Measurements from ENCODE around the gene SUN2. TPM values are rescaled to one million over a fixed set of nuclear protein-coding genes. Genes with fewer than 3 reads are reported as not detected.

Gene SUN2
- total RNA-seq, 1 donor from 2014 or later = 124 TPM

GRCh38 chr22:38694940-38695339 is 60.9 kb downstream of the SUN2 start:
- no peak overlapping the region for H3K4me3 Mint-ChIP-seq (ENCODE audit: unreplicated experiment)
- no peak for DNase-seq (ENCODE audit: low spot score)
- peak overlapping the region; percentile 73 for H3K27ac Mint-ChIP-seq (ENCODE audit: unreplicated experiment)

GRCh38 chr22:38694049-38694448 is 61.7 kb downstream of the SUN2 start:
- DNase-seq (ENCODE audit: low spot score) = no peak
- H3K36me3 Mint-ChIP-seq (ENCODE audit: low read depth) = peaks cover 24% of the 10 kb centered on the region
- H3K4me3 Mint-ChIP-seq (ENCODE audit: unreplicated experiment) = no peak overlapping the region
- H3K27me3 Mint-ChIP-seq (ENCODE audit: low read depth) = no peaks in the 10 kb centered on the region
- H3K9me3 Mint-ChIP-seq (ENCODE audit: low read depth) = no peaks in the 10 kb centered on the region
- no peak for TF ChIP-seq CTCF (IDR thresholded peaks at IDR 0.05)
- H3K4me1 Mint-ChIP-seq (ENCODE audit: low read depth) = peaks cover 64% of the 10 kb centered on the region
- H3K27ac Mint-ChIP-seq (ENCODE audit: unreplicated experiment) = no peak overlapping the region

More at GRCh38 chr22:38694940-38695339, 60.9 kb downstream of the SUN2 start:
- Mint-ChIP-seq H3K4me1 (ENCODE audit: low read depth) (peaks cover 71% of the 10 kb centered on the region), H3K36me3 (ENCODE audit: low read depth) (peaks cover 19% of the 10 kb centered on the region), H3K9me3 (ENCODE audit: low read depth) (no peaks in the 10 kb centered on the region), H3K27me3 (ENCODE audit: low read depth) (no peaks in the 10 kb centered on the region)
- TF ChIP-seq CTCF (IDR thresholded peaks at IDR 0.05) = no peak

- TF ChIP-seq CTCF (IDR thresholded peaks at IDR 0.05) = no peak
- Mint-ChIP-seq H3K4me1 (ENCODE audit: low read depth) (peaks cover 24% of the 10 kb centered on the region), H3K27ac (ENCODE audit: unreplicated experiment) (no peak overlapping the region), H3K4me3 (ENCODE audit: unreplicated experiment) (no peak overlapping the region), H3K27me3 (ENCODE audit: low read depth) (no peaks in the 10 kb centered on the region), H3K36me3 (ENCODE audit: low read depth) (peaks cover 34% of the 10 kb centered on the region), H3K9me3 (ENCODE audit: low read depth) (no peaks in the 10 kb centered on the region)
- DNase-seq (ENCODE audit: low spot score) = no peak
Measured at GRCh38 chr22:38689651-38690050, 66.1 kb downstream of the SUN2 start.

DNA sequence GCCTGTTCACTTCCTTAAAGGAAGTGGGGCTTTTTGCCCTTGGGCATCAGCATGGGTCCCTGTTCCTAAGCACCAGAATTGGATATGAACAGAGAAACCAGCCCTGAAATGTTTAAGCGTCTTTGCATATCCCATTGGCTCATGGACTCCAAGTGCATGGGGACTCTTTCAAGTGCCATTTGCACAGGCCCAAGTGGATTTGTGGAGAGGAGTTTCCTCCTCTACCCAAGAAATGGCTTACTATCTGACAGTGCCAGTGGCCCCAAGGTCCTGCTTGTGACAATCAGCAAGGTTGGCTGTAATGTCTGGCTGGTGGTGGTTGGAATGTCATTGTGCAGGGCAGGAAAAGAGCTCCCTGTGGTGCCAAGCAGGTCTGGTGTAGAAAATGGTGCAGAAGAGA is 70.0 kb downstream of the SUN2 start:
- Mint-ChIP-seq H3K4me1 (ENCODE audit: low read depth) (peaks cover 25% of the 10 kb centered on the region), H3K27ac (ENCODE audit: unreplicated experiment) (no peak overlapping the region), H3K27me3 (ENCODE audit: low read depth) (no peaks in the 10 kb centered on the region), H3K36me3 (ENCODE audit: low read depth) (peaks cover 23% of the 10 kb centered on the region), H3K9me3 (ENCODE audit: low read depth) (no peaks in the 10 kb centered on the region), H3K4me3 (ENCODE audit: unreplicated experiment) (no peak overlapping the region)
- no peak for DNase-seq (ENCODE audit: low spot score)
- no peak for TF ChIP-seq CTCF (IDR thresholded peaks at IDR 0.05)

- peaks cover 21% of the 10 kb centered on the region for H3K36me3 Mint-ChIP-seq (ENCODE audit: low read depth)
- H3K27ac Mint-ChIP-seq (ENCODE audit: unreplicated experiment) = no peak overlapping the region
- H3K27me3 Mint-ChIP-seq (ENCODE audit: low read depth) = no peaks in the 10 kb centered on the region
- H3K9me3 Mint-ChIP-seq (ENCODE audit: low read depth) = no peaks in the 10 kb centered on the region
- no peak for TF ChIP-seq CTCF (IDR thresholded peaks at IDR 0.05)
- DNase-seq (ENCODE audit: low spot score) = no peak
- H3K4me1 Mint-ChIP-seq (ENCODE audit: low read depth) = peaks cover 25% of the 10 kb centered on the region
- no peak overlapping the region for H3K4me3 Mint-ChIP-seq (ENCODE audit: unreplicated experiment)
Measured at GRCh38 chr22:38684895-38685294, 70.9 kb downstream of the SUN2 start.

Other genes starting within 250 kb of the SUN2 start
- gene DDX17, start 249.7 kb downstream of the SUN2 start, total RNA-seq = 306 to 362 TPM (median 321 TPM) in 3 replicates
- gene DMC1, start 185.8 kb downstream of the SUN2 start, total RNA-seq = 0.51 to 1.2 TPM (median 0.82 TPM) in 3 replicates
- 1.5 to 5.4 TPM (median 1.8 TPM) in 3 replicates for gene FAM227A, start 99.6 kb downstream of the SUN2 start, total RNA-seq
- 29.9 to 44.5 TPM (median 33.5 TPM) in 3 replicates for gene CBY1, start 99.4 kb downstream of the SUN2 start, total RNA-seq
- 44.8 to 54.1 TPM (median 47.7 TPM) in 3 replicates for gene TOMM22, start 74.0 kb downstream of the SUN2 start, total RNA-seq
- gene JOSD1, start 55.1 kb downstream of the SUN2 start, total RNA-seq = 80.3 to 87.0 TPM (median 85.7 TPM) in 3 replicates
- gene GTPBP1, start 50.1 kb downstream of the SUN2 start, total RNA-seq = 37.7 to 58.6 TPM (median 43.3 TPM) in 3 replicates
- 10.8 to 14.3 TPM (median 11.8 TPM) in 3 replicates for gene DNAL4, start 38.1 kb upstream of the SUN2 start, total RNA-seq
- gene NPTXR, start 88.0 kb upstream of the SUN2 start, total RNA-seq = 23.4 to 37.5 TPM (median 35.0 TPM) in 3 replicates
- 80.1 to 110 TPM (median 82.9 TPM) in 3 replicates for gene CBX6, start 116.2 kb upstream of the SUN2 start, total RNA-seq
- not detected in 3 replicates for gene APOBEC3A, start 201.6 kb upstream of the SUN2 start, total RNA-seq
- gene APOBEC3B, start 226.3 kb upstream of the SUN2 start, total RNA-seq = 1.5 to 2.9 TPM (median 2.4 TPM) in 3 replicates

Data from chondrocyte (in vitro differentiated cells).